Frontal cortex (tissue), 1 donor: ENCODE data around the gene NAA80. TPM values are rescaled to one million over a fixed set of nuclear protein-coding genes. Genes with fewer than 3 reads are reported as not detected.

ENCODE experiments used
- total RNA-seq: library from RNA; depleted of rRNA; stranded (reverse); fragments of >200 nt; gene quantifications from one replicate; pipeline ENCODE4 v1.2.3, GENCODE V29; 2014

NAA80 gene
- total RNA-seq, 1 donor from 2014 or later, result 5.3 TPM

Other genes with a start within 250 kb of the NAA80 start
- gene RBM5, start 210.5 kb downstream of the NAA80 start, total RNA-seq, result 199 TPM
- 9.4 TPM for gene SEMA3F, start 144.1 kb downstream of the NAA80 start, total RNA-seq
- gene GNAT1, start 107.8 kb downstream of the NAA80 start, total RNA-seq, result not detected
- gene SLC38A3, start 94.1 kb downstream of the NAA80 start, total RNA-seq, result 2.0 TPM
- 97.0 TPM for gene GNAI2, start 63.2 kb downstream of the NAA80 start, total RNA-seq
- 2.4 TPM for gene SEMA3B, start 30.3 kb downstream of the NAA80 start, total RNA-seq
- gene LSMEM2, start 20.3 kb downstream of the NAA80 start, total RNA-seq, result 0.82 TPM
- 17.9 TPM for gene IFRD2, start 7.0 kb downstream of the NAA80 start, total RNA-seq
- gene HYAL3, start within 50 bp of the NAA80 start, total RNA-seq, result 3.7 TPM
- 0.41 TPM for gene HYAL1, start 4.2 kb upstream of the NAA80 start, total RNA-seq
- gene HYAL2, start 23.3 kb upstream of the NAA80 start, total RNA-seq, result 35.9 TPM
- 16.7 TPM for gene TUSC2, start 28.8 kb upstream of the NAA80 start, total RNA-seq
- gene RASSF1, start 41.4 kb upstream of the NAA80 start, total RNA-seq, result 12.6 TPM
- 3.7 TPM for gene ZMYND10, start 46.3 kb upstream of the NAA80 start, total RNA-seq
- gene NPRL2, start 51.4 kb upstream of the NAA80 start, total RNA-seq, result 20.8 TPM
- gene CYB561D2, start 51.5 kb upstream of the NAA80 start, total RNA-seq, result 11.0 TPM
- 18.3 TPM for gene TMEM115, start 60.1 kb upstream of the NAA80 start, total RNA-seq
- gene CACNA2D2, start 204.2 kb upstream of the NAA80 start, total RNA-seq, result 2.4 TPM